HepG2 (cell line): ENCODE measurements around the gene C20orf204. TPM values are rescaled to one million over a fixed set of nuclear protein-coding genes. Genes with fewer than 3 reads are reported as not detected.

ENCODE experiments used
- FOXK2 ChIP-seq: fragments of 450-650 bp; IDR thresholded peaks from 2 replicates; pipeline ENCODE4 v1.6.1; 2016
- IKZF1 ChIP-seq: fragments of 450-650 bp; IDR thresholded peaks from 2 replicates; pipeline ENCODE4 v1.7.1; 2016
- KDM5B ChIP-seq: sonication (generic); formaldehyde crosslinking; IDR thresholded peaks from 2 replicates; pipeline ENCODE4 v1.4.0; 2020; ENCODE audit warnings: missing genetic modification reagents, mild to moderate bottlenecking, borderline replicate concordance
- MEF2D ChIP-seq: sonication (generic); formaldehyde crosslinking; IDR thresholded peaks from 2 replicates; pipeline ENCODE4 v1.5.1; 2020; ENCODE audit warnings: mild to moderate bottlenecking, missing genetic modification reagents
- NR1H2 ChIP-seq: sonication (generic); formaldehyde crosslinking; IDR thresholded peaks from 2 replicates; pipeline ENCODE4 v1.8.1; 2022; ENCODE audit warnings: low read depth, missing genetic modification reagents, borderline replicate concordance
- POLR2AphosphoS5 ChIP-seq: IDR thresholded peaks from 2 replicates; pipeline ENCODE4 v1.6.1; 2012; ENCODE audit warnings: low read depth, low read length
- RFXAP ChIP-seq: sonication (generic); formaldehyde crosslinking; IDR thresholded peaks from 2 replicates; pipeline ENCODE4 v1.4.0; 2020; ENCODE audit warnings: missing genetic modification reagents, borderline replicate concordance
- ZKSCAN8 ChIP-seq: IDR thresholded peaks from 2 replicates; pipeline ENCODE4 v1.6.1; 2016; ENCODE audit warnings: borderline replicate concordance, missing genetic modification reagents, missing compliant biosample characterization
- ZNF724P ChIP-seq: sonication (generic); formaldehyde crosslinking; IDR thresholded peaks from 2 replicates; pipeline ENCODE4 v1.8.0; 2022; ENCODE audit warnings: missing genetic modification reagents, borderline replicate concordance
- polyA plus RNA-seq, 8 experiments: library from polyadenylated mRNA; depleted of rRNA in 3 of 8; stranded (reverse) in 7 of 8; unstranded in 1 of 8; fragments of >200 nt; fragmentation: Illumina TruSeq in 4 of 8; extraction: Trizol in 4 of 8; gene quantifications; 2 replicates each; pipeline versions ENCODE4 v1.2.1 to v1.2.3, GENCODE V29; 2011 to 2016; ENCODE audit warnings: low read depth in 4 of 8, missing spikeins in 1 of 8, mixed read lengths in 1 of 8; ENCODE audit not compliant: insufficient read depth in 1 of 8
- total RNA-seq, 5 experiments: library from RNA; depleted of rRNA; stranded (reverse); fragments of >200 nt; fragmentation: Illumina TruSeq; extraction: Trizol; gene quantifications; 2 replicates each; pipeline ENCODE4 v1.2.3, GENCODE V29; 2016; ENCODE audit warnings: low read depth in 1 of 5
- TF ChIP-seq, protein P1 (sequence below): sonication (generic); formaldehyde crosslinking; IDR thresholded peaks from 2 replicates; pipeline ENCODE4 v1.5.0; 2020; ENCODE audit warnings: mild to moderate bottlenecking, missing genetic modification reagents, moderate library complexity
- TF ChIP-seq, protein P2 (sequence below): sonication (generic); formaldehyde crosslinking; IDR thresholded peaks from 2 replicates; pipeline ENCODE4 v1.4.0; 2020; ENCODE audit warnings: missing genetic modification reagents
- TF ChIP-seq, protein P3 (sequence below): fragments of 450-650 bp; IDR thresholded peaks from 2 replicates; pipeline ENCODE4 v1.6.1; 2016
- TF ChIP-seq, protein P4 (sequence below): sonication (generic); formaldehyde crosslinking; IDR thresholded peaks from 2 replicates; pipeline ENCODE4 v1.5.1; 2020; ENCODE audit warnings: missing genetic modification reagents, mild to moderate bottlenecking, borderline replicate concordance
- TF ChIP-seq, protein P5 (sequence below): sonication (generic); formaldehyde crosslinking; IDR thresholded peaks from 2 replicates; pipeline ENCODE4 v1.4.0; 2020; ENCODE audit warnings: missing genetic modification reagents
- TF ChIP-seq, protein P6 (sequence below): sonication (generic); formaldehyde crosslinking; conservative IDR thresholded peaks from 2 replicates; pipeline ENCODE4 v1.4.0; 2020; ENCODE audit warnings: missing genetic modification reagents
- TF ChIP-seq, protein P7 (sequence below): sonication (generic); formaldehyde crosslinking; IDR thresholded peaks from 2 replicates; pipeline ENCODE4 v1.5.0; 2020; ENCODE audit warnings: mild to moderate bottlenecking, missing genetic modification reagents

C20orf204 gene
- total and polyA plus RNA-seq, 2 of the 13 experiments (the other 11 are each of a cell fraction or from before 2014, with no cell fraction given), result 22.1 to 80.0 TPM

DNA sequence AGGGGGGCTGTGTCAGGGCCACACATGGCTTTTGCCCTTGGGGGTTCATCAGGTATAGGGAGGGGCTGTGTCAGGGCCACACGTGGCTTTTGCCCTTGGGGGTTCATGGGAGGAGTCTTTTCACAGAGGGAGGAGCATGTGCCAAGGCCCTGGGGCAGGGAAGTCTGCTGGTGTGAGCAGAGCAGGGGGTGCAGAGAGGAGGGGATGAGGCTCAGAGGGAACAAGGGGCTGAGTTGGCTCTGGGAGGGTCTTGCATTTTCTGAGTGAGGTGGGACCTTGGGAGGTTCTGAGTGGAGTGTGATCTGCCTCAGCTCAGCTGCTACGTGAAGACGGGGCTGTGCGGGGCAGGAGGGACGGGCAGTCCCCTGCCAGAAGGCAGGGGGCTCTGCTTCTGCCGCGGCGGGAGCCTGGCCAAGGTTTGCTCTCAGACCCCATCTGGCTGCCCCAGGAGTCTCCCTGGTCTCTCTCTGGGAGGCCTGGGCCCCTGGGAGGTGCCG lies 19.5 kb downstream of the C20orf204 start (continued):
- TF ChIP-seq, protein P1, sequence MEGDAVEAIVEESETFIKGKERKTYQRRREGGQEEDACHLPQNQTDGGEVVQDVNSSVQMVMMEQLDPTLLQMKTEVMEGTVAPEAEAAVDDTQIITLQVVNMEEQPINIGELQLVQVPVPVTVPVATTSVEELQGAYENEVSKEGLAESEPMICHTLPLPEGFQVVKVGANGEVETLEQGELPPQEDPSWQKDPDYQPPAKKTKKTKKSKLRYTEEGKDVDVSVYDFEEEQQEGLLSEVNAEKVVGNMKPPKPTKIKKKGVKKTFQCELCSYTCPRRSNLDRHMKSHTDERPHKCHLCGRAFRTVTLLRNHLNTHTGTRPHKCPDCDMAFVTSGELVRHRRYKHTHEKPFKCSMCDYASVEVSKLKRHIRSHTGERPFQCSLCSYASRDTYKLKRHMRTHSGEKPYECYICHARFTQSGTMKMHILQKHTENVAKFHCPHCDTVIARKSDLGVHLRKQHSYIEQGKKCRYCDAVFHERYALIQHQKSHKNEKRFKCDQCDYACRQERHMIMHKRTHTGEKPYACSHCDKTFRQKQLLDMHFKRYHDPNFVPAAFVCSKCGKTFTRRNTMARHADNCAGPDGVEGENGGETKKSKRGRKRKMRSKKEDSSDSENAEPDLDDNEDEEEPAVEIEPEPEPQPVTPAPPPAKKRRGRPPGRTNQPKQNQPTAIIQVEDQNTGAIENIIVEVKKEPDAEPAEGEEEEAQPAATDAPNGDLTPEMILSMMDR (CRISPR knock-in tag), result no peak
- TF ChIP-seq, protein P2, sequence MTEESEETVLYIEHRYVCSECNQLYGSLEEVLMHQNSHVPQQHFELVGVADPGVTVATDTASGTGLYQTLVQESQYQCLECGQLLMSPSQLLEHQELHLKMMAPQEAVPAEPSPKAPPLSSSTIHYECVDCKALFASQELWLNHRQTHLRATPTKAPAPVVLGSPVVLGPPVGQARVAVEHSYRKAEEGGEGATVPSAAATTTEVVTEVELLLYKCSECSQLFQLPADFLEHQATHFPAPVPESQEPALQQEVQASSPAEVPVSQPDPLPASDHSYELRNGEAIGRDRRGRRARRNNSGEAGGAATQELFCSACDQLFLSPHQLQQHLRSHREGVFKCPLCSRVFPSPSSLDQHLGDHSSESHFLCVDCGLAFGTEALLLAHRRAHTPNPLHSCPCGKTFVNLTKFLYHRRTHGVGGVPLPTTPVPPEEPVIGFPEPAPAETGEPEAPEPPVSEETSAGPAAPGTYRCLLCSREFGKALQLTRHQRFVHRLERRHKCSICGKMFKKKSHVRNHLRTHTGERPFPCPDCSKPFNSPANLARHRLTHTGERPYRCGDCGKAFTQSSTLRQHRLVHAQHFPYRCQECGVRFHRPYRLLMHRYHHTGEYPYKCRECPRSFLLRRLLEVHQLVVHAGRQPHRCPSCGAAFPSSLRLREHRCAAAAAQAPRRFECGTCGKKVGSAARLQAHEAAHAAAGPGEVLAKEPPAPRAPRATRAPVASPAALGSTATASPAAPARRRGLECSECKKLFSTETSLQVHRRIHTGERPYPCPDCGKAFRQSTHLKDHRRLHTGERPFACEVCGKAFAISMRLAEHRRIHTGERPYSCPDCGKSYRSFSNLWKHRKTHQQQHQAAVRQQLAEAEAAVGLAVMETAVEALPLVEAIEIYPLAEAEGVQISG, result no peak; the same call in 1 of the 2 replicates
- TF ChIP-seq FOXK2, result no peak
- TF ChIP-seq, protein P3, sequence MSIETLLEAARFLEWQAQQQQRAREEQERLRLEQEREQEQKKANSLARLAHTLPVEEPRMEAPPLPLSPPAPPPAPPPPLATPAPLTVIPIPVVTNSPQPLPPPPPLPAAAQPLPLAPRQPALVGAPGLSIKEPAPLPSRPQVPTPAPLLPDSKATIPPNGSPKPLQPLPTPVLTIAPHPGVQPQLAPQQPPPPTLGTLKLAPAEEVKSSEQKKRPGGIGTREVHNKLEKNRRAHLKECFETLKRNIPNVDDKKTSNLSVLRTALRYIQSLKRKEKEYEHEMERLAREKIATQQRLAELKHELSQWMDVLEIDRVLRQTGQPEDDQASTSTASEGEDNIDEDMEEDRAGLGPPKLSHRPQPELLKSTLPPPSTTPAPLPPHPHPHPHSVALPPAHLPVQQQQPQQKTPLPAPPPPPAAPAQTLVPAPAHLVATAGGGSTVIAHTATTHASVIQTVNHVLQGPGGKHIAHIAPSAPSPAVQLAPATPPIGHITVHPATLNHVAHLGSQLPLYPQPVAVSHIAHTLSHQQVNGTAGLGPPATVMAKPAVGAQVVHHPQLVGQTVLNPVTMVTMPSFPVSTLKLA, result peak; percentile 45; the same call in 1 of the 2 replicates
- TF ChIP-seq POLR2AphosphoS5, result no peak
- TF ChIP-seq, protein P4, sequence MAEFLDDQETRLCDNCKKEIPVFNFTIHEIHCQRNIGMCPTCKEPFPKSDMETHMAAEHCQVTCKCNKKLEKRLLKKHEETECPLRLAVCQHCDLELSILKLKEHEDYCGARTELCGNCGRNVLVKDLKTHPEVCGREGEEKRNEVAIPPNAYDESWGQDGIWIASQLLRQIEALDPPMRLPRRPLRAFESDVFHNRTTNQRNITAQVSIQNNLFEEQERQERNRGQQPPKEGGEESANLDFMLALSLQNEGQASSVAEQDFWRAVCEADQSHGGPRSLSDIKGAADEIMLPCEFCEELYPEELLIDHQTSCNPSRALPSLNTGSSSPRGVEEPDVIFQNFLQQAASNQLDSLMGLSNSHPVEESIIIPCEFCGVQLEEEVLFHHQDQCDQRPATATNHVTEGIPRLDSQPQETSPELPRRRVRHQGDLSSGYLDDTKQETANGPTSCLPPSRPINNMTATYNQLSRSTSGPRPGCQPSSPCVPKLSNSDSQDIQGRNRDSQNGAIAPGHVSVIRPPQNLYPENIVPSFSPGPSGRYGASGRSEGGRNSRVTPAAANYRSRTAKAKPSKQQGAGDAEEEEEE (CRISPR knock-in tag), result no peak
- TF ChIP-seq KDM5B (CRISPR knock-in tag), result no peak; the same call in 1 of the 2 replicates
- TF ChIP-seq RFXAP (CRISPR knock-in tag), result no peak
- no peak for TF ChIP-seq NR1H2 (CRISPR knock-in tag)
- TF ChIP-seq MEF2D (CRISPR knock-in tag), result no peak
- TF ChIP-seq, protein P5, sequence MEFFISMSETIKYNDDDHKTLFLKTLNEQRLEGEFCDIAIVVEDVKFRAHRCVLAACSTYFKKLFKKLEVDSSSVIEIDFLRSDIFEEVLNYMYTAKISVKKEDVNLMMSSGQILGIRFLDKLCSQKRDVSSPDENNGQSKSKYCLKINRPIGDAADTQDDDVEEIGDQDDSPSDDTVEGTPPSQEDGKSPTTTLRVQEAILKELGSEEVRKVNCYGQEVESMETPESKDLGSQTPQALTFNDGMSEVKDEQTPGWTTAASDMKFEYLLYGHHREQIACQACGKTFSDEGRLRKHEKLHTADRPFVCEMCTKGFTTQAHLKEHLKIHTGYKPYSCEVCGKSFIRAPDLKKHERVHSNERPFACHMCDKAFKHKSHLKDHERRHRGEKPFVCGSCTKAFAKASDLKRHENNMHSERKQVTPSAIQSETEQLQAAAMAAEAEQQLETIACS (CRISPR knock-in tag), result no peak
- TF ChIP-seq, protein P6, sequence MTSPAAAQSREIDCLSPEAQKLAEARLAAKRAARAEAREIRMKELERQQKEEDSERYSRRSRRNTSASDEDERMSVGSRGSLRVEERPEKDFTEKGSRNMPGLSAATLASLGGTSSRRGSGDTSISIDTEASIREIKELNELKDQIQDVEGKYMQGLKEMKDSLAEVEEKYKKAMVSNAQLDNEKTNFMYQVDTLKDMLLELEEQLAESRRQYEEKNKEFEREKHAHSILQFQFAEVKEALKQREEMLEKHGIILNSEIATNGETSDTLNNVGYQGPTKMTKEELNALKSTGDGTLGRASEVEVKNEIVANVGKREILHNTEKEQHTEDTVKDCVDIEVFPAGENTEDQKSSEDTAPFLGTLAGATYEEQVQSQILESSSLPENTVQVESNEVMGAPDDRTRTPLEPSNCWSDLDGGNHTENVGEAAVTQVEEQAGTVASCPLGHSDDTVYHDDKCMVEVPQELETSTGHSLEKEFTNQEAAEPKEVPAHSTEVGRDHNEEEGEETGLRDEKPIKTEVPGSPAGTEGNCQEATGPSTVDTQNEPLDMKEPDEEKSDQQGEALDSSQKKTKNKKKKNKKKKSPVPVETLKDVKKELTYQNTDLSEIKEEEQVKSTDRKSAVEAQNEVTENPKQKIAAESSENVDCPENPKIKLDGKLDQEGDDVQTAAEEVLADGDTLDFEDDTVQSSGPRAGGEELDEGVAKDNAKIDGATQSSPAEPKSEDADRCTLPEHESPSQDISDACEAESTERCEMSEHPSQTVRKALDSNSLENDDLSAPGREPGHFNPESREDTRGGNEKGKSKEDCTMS (CRISPR knock-in tag), result no peak
- no peak; the same call in 1 of the 2 replicates for TF ChIP-seq ZKSCAN8 (CRISPR knock-in tag)
- no peak for TF ChIP-seq ZNF724P
- TF ChIP-seq, protein P7, sequence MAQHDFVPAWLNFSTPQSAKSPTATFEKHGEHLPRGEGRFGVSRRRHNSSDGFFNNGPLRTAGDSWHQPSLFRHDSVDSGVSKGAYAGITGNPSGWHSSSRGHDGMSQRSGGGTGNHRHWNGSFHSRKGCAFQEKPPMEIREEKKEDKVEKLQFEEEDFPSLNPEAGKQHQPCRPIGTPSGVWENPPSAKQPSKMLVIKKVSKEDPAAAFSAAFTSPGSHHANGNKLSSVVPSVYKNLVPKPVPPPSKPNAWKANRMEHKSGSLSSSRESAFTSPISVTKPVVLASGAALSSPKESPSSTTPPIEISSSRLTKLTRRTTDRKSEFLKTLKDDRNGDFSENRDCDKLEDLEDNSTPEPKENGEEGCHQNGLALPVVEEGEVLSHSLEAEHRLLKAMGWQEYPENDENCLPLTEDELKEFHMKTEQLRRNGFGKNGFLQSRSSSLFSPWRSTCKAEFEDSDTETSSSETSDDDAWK, result no peak
- TF ChIP-seq IKZF1, result 0 out of 2 replicates have a peak, but pooled peaks have one; percentile 27
